Mammary epithelial cell (primary cell): ENCODE results near the gene SCO2.

ENCODE experiments used
- CTCF ChIP-seq, 2 donors: IDR thresholded peaks in 1 of 2; conservative IDR thresholded peaks in 1 of 2; 2 replicates each; pipeline ENCODE4 v1.5.1; 2011 to 2012; ENCODE audit warnings: inconsistent platforms in 2 of 2, low read length in 2 of 2, mild to moderate bottlenecking in 2 of 2, control low read depth in 1 of 2, low read depth in 1 of 2; ENCODE audit not compliant: insufficient read depth in 1 of 2; ENCODE audit errors: extremely low read depth in 1 of 2
- EZH2 ChIP-seq: IDR thresholded peaks from 2 replicates; pipeline ENCODE4 v1.6.1; 2012; ENCODE audit warnings: low read length, inconsistent platforms, borderline replicate concordance

- TF ChIP-seq EZH2: no peak
- no peak for TF ChIP-seq CTCF (conservative IDR thresholded peaks at IDR 0.05 in 1 of 2, IDR thresholded peaks at IDR 0.05 in 1 of 2; ENCODE audit: extremely low read depth in 1 of 2, insufficient read depth in 1 of 2, low read depth in 1 of 2, low read length in 2 of 2)
Observed at GRCh38 chr22:50485221-50486131, 39.9 kb downstream of the SCO2 start.
